Mucosa of descending colon (tissue), 3 donors: ENCODE measurements around the gene NFIA. TPM values are rescaled to one million over a fixed set of nuclear protein-coding genes. Genes with fewer than 3 reads are reported as not detected.

Experiments used
- ATAC-seq: fragments of 200-7000 bp; cut with Tn5 transposase; one replicate; pipeline ENCODE4 v1.9.1; 2020; ENCODE audit warnings: mild to moderate bottlenecking, moderate library complexity
- DNase-seq, 3 donors: peaks; one replicate each; pipeline ENCODE4 v3.0.0-alpha.2; 2020
- H3K36me3 ChIP-seq: fragments of 200-600 bp; one replicate; pipeline ENCODE4 v1.8.0; 2021; ENCODE audit warnings: low read depth, mild to moderate bottlenecking
- H3K4me1 ChIP-seq: fragments of 200-600 bp; one replicate; pipeline ENCODE4 v1.8.0; 2021; ENCODE audit warnings: low read depth, mild to moderate bottlenecking
- H3K4me3 ChIP-seq: fragments of 200-600 bp; one replicate; pipeline ENCODE4 v1.8.0; 2021; ENCODE audit warnings: mild to moderate bottlenecking
- H3K9me3 ChIP-seq: fragments of 200-600 bp; one replicate; pipeline ENCODE4 v1.8.0; 2021; ENCODE audit warnings: mild to moderate bottlenecking
- intact Hi-C, 2 donors: fragments of 100-400 bp; cut with DNase I in 1 of 2; cut with micrococcal nuclease in 1 of 2; formaldehyde crosslinking; loops; one replicate each; pipeline versions ENCODE4 v1.11.0 to v1.11.1; 2022; cut with DNase I, micrococcal nuclease
- total RNA-seq, 3 donors: library from RNA; stranded (reverse); fragmentation: NEBNext Ultra II Directional in 2 of 3; extraction: Animal tissue kit (Norgen Biotek cat#: 25700) in 2 of 3; gene quantifications; one replicate each; pipeline versions ENCODE4 v1.2.1 to v1.2.4, GENCODE V29; 2021 to 2023
- TF ChIP-seq, protein P1 (sequence below): fragments of 200-600 bp; IDR thresholded peaks from one replicate; pipeline ENCODE4 v1.8.0; 2022; ENCODE audit warnings: antibody characterized with exemption, mild to moderate bottlenecking
- donor health status: DM: no; HTN: no; CAD: no; lungs with moderate emphysema.
- donor health status: DM: no; HTN: no; CAD: no.
- donor health status: DM: no; HTN: yes; CAD: no.

The NFIA gene
- total RNA-seq, 3 donors from 2014 or later = 46.4 to 145 (median 51.1) TPM

DNA sequence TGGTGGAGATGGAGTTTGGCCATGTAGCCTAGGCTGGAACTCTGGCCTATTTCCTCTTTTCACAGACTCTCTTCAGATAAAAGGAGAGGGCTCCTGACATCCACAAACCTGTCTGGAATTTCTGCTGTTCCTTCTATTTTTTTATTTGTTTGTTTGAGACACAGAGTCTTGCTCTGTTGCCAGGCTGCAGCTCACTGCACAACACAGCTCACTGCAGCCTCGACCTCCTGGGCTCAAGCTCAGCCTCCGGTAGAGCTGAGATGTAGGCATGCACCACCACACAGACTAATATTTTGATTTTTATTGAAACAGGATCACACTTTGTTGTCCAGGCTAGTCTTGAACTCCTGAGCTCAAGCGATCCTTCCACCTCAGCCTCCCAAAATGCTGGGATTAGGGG lies 411.6 kb downstream of the NFIA start:
- H3K4me3 ChIP-seq = no peak overlapping the region
- H3K9me3 ChIP-seq = no peaks in the 10 kb centered on the region
- DNase-seq = no peak
- TF ChIP-seq, protein P1, sequence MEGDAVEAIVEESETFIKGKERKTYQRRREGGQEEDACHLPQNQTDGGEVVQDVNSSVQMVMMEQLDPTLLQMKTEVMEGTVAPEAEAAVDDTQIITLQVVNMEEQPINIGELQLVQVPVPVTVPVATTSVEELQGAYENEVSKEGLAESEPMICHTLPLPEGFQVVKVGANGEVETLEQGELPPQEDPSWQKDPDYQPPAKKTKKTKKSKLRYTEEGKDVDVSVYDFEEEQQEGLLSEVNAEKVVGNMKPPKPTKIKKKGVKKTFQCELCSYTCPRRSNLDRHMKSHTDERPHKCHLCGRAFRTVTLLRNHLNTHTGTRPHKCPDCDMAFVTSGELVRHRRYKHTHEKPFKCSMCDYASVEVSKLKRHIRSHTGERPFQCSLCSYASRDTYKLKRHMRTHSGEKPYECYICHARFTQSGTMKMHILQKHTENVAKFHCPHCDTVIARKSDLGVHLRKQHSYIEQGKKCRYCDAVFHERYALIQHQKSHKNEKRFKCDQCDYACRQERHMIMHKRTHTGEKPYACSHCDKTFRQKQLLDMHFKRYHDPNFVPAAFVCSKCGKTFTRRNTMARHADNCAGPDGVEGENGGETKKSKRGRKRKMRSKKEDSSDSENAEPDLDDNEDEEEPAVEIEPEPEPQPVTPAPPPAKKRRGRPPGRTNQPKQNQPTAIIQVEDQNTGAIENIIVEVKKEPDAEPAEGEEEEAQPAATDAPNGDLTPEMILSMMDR = no peak
- no peaks in the 10 kb centered on the region for H3K4me1 ChIP-seq
- no peaks in the 10 kb centered on the region for H3K36me3 ChIP-seq
- no peak for ATAC-seq
- intact Hi-C loops = no loop called here

DNA sequence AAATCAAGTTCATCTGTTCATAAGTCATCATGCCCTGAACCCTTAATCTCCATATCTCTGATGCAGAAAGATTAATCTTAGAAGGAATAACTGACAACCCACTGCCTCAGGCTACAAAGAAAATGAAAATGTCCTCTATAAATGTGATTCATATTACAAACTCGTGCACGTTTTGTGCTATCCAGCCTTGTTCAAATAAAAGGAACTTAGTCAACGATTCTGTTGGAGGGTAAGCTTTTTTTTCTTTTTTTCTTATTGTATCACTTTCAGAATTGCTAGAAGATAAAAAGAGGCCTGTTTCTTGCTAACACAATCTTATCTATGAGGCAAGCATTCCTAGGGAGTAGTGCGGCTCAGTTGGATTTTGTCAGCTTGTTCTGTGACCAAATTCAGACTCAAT lies 414.1 kb downstream of the NFIA start:
- H3K9me3 ChIP-seq = no peaks in the 10 kb centered on the region
- ATAC-seq (no peak), DNase-seq (no peak)
- TF ChIP-seq, protein P1 = no peak
- H3K36me3 ChIP-seq = no peaks in the 10 kb centered on the region
- no peaks in the 10 kb centered on the region for H3K4me1 ChIP-seq
- intact Hi-C loops = no loop called here
- no peak overlapping the region for H3K4me3 ChIP-seq

DNA sequence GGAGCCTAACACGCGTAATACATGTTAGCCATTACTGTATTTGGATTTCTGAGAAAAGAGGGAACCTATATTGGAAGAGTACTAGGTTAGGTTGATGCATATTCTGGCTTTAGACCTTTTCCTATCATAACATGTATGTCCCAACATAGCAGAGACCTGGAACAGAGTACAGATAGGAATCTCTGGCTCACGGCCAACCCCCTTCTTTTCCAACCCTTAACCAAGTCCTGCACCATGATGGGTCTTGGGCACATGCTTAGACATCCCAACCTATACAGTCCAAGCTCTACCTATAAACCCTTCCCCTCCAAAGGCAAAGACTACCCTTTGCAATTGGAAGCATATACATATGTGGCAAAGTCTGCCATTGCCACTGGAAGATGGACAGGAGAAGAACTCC lies 414.7 kb downstream of the NFIA start:
- ATAC-seq (no peak), DNase-seq (no peak)
- TF ChIP-seq, protein P1 = no peak
- no peaks in the 10 kb centered on the region for H3K9me3 ChIP-seq
- H3K4me1 ChIP-seq = no peaks in the 10 kb centered on the region
- intact Hi-C loops = no loop called here
- H3K4me3 ChIP-seq = no peak overlapping the region
- H3K36me3 ChIP-seq = no peaks in the 10 kb centered on the region

DNA sequence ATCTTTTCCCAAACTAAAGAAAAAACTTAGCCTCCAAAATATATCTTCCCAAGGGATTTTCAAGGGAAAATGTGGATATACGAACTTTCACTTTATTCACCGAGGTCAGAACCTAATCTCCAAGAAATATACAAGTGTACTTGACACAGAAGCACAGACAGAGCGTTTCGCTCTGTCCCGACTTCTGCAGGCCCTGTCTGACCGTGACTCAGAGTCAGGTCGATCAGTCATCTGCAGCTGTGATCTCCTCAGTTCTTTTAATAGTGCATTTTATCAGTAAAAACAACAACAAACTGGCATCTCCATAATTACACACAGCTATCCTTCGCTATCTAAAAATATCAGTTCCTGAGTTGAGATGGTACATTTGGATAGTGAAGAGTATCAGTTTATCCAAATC lies 416.0 kb downstream of the NFIA start:
- H3K9me3 ChIP-seq = no peaks in the 10 kb centered on the region

DNA sequence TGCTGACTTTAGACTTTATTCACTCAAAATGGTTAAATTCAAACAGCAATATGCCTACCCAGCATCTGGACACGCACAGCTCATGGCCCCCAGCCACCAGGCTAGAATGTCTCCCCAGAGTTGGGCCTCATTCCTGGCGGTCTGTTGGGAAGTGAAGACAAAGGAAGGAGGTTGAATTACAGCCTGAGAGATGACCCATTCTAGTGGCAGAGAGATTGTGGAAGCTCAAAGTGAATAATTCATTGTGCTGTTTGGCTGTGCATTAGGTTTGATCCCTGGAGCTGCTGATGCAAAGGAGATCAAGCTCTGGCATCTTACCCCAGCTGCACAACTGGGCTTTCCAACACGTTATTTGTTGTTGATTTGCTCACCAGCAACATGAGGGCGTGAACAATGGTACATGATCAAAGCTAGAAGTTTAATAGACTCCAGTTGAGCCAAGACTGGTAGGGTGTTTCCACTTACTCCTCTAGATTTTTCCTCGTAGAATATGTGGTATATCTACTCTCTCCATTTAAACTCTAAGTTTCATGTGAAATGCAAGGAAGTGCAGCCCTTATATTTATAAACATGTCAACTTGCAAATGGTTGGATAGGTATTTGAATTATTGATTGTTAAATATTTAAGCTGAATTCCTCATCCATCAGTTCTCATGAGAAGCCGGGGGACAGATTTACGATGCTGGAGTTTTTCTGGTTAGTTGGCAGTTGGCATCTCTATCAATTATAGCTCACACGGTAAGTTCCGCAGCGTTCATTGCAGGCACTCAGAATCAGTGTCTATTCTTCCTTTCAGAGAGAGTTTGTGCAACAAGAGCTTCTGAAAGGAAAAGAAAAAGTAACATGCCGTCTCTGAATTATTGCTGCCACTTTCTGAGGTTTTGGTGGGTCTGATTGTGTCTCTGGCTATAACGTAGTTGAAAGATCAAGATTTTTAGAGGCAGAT lies 419.9 kb downstream of the NFIA start:
- TF ChIP-seq, protein P1 = no peak
- Histone ChIP-seq H3K4me1 (no peaks in the 10 kb centered on the region), H3K36me3 (no peaks in the 10 kb centered on the region), H3K4me3 (no peak overlapping the region), H3K9me3 (no peaks in the 10 kb centered on the region)
- intact Hi-C loops = no loop called here
- no peak for ATAC-seq
- no peak for DNase-seq

More for the DNA sequence above, 416.0 kb downstream of the NFIA start:
- Histone ChIP-seq H3K36me3 (no peaks in the 10 kb centered on the region), H3K4me1 (no peaks in the 10 kb centered on the region), H3K4me3 (no peak overlapping the region)
- intact Hi-C loops = no loop called here
- TF ChIP-seq, protein P1 = no peak
- DNase-seq = no peak
- no peak for ATAC-seq
